ENCODE results near the gene MAN1B1. TPM values are rescaled to one million over a fixed set of nuclear protein-coding genes. Genes with fewer than 3 reads are reported as not detected.

MAN1B1 gene
- total RNA-seq, 4 donors from 2014 or later = 26.1 to 30.2 (median 29.3) TPM

DNA sequence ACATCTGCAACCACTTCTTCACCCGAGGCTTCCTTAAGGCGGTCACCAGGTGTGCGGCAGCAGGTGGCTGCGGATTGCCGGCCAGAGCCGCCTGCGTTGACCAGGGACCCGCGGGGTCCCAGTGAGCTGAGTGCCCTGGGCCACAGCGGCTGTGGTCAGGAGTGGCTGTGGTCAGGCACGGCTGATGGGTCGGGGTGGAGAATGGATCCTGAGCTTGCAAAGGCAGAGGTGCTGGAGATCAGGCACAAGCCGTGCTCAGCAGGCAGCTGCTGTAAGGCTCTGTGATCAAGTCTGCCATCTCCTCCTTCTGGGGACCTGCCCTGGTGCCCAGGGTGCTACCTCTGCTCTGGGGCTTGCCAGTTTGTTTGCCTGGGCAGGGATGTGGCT is 7.4 kb upstream of the MAN1B1 start:
- H3K9me3 ChIP-seq = no peaks in the 10 kb centered on the region
- H3K4me1 ChIP-seq = peaks cover 0 to 54% (median 19%) of the 10 kb centered on the region in 3 donors
- TF ChIP-seq POLR2AphosphoS5 (IDR thresholded peaks at IDR 0.05) = no peak
- TF ChIP-seq, protein P1, sequence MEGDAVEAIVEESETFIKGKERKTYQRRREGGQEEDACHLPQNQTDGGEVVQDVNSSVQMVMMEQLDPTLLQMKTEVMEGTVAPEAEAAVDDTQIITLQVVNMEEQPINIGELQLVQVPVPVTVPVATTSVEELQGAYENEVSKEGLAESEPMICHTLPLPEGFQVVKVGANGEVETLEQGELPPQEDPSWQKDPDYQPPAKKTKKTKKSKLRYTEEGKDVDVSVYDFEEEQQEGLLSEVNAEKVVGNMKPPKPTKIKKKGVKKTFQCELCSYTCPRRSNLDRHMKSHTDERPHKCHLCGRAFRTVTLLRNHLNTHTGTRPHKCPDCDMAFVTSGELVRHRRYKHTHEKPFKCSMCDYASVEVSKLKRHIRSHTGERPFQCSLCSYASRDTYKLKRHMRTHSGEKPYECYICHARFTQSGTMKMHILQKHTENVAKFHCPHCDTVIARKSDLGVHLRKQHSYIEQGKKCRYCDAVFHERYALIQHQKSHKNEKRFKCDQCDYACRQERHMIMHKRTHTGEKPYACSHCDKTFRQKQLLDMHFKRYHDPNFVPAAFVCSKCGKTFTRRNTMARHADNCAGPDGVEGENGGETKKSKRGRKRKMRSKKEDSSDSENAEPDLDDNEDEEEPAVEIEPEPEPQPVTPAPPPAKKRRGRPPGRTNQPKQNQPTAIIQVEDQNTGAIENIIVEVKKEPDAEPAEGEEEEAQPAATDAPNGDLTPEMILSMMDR (IDR thresholded peaks at IDR 0.05) = no peak
- H3K4me3 ChIP-seq = no peak overlapping the region
- H3K27ac ChIP-seq = no peak overlapping the region
- 55% methylated on average over 4 of the region's 13 CpGs; no CpG with 5 or more reads in 1 of the 2 donors for whole genome bisulfite sequencing, 2 donors (ENCODE audit: low coverage in 1 of 2)
- peaks cover 0 to 54% of the 10 kb centered on the region in 2 donors for H3K36me3 ChIP-seq
- peaks cover 21% of the 10 kb centered on the region for H3K27me3 ChIP-seq
- no peak for ATAC-seq

DNA sequence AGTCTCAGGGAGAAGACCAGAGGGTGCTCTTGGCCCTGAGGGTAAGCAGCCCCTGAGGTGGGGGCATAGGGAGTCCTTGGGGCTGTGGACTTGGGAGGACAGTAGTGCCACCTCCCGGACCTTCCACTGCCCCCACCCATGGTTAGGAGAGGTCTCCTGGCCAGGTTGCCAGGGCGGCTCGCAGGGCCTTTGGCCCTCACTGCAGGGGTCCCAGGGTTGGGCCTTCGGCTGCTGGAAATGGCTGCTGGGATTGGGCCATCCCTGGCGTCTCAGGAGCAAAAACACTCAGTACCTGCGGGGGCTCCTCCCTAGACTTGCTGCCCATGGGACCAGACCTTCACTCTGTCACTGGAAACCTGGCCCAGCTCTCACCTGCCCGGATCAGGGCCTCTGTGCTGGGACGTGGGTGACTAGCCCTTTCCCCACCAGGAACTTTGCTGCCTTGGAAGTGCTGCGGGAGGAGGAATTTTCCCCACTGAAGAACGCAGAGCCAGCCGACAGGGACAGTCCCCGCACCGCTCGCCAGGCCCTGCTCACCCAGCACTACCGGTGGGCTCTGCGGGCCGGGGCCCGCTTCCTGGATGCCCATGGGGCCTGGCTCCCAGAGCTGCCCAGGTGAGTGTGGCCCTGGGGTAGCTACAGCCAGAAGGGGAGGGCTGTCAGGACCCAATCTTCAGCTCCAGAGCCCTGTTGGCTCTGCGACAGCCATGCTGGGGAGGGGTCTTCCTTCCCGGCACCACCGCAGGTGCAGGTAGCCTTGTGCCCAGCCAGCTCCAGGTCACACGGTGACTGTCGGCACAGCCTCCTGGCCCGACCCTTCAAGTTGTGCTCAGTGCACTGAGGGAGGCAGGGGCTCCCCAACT is 6.3 kb upstream of the MAN1B1 start:
- Histone ChIP-seq H3K4me1 (peaks cover 0 to 65% (median 22%) of the 10 kb centered on the region in 3 donors), H3K4me3 (no peak overlapping the region), H3K27me3 (peaks cover 21% of the 10 kb centered on the region), H3K36me3 (peaks cover 0 to 54% of the 10 kb centered on the region in 2 donors), H3K9me3 (no peaks in the 10 kb centered on the region), H3K27ac (no peak overlapping the region)
- no peak for ATAC-seq
- 100% methylated on average over 1 to 2 of the region's 24 CpGs for WGBS, 2 donors (ENCODE audit: low coverage in 1 of 2)
- TF ChIP-seq, protein P1 (IDR thresholded peaks at IDR 0.05) = no peak
- TF ChIP-seq POLR2A (IDR thresholded peaks at IDR 0.05) = no peak
- TF ChIP-seq POLR2AphosphoS5 (IDR thresholded peaks at IDR 0.05) = no peak
- no peak for TF ChIP-seq EP300 (IDR thresholded peaks at IDR 0.05)

DNA sequence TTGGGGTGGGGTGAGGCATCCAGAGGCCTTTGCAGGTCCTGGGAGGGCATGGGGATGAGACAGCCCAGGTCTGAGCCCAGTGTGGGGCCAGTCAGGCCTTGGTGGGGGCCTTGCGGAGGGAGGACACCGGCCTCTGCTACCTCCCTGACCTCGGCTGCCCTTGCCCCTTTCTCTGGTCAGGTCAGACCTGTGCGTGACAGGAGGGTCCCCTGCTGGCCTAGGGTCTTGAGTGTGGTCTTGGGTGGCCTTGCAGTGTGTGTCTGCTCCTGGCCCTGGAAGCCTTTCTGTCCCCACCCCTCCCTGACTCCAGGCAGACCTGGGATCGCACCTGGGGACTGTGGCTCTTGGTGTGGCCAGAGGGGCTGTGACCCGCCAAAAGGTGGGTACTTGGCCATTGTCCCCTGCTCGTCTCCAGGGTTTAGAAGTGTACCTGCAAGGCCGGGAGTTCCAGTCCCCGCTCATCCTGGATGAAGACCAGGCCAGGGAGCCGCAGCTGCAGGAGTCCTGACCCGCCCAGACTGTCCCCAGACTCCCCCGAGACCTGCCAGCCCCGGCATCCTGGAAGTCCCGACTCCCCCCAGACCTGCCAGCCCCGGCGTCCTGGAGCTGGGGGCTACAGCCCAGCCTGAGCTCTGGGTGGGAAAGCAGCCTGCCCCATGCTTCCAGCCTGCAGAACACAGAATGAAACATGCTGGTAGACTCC is 4.4 kb upstream of the MAN1B1 start:
- ATAC-seq = no peak
- peak overlapping the region in 3 of 4 donors; percentile 72 to 74 (median 74) for H3K27ac ChIP-seq
- H3K36me3 ChIP-seq = peaks cover 0 to 54% of the 10 kb centered on the region in 2 donors
- H3K27me3 ChIP-seq = peaks cover 18% of the 10 kb centered on the region
- no peak overlapping the region for H3K4me3 ChIP-seq
- no peaks in the 10 kb centered on the region for H3K9me3 ChIP-seq
- no CpG with 5 or more reads among the region's 16 CpGs for WGBS, 2 donors (ENCODE audit: low coverage in 1 of 2)
- TF ChIP-seq POLR2AphosphoS5 (IDR thresholded peaks at IDR 0.05) (no peak), EP300 (IDR thresholded peaks at IDR 0.05) (no peak), POLR2A (IDR thresholded peaks at IDR 0.05) (no peak)
- TF ChIP-seq, protein P1 (IDR thresholded peaks at IDR 0.05) = no peak
- H3K4me1 ChIP-seq = peaks cover 0 to 68% (median 27%) of the 10 kb centered on the region in 3 donors

DNA sequence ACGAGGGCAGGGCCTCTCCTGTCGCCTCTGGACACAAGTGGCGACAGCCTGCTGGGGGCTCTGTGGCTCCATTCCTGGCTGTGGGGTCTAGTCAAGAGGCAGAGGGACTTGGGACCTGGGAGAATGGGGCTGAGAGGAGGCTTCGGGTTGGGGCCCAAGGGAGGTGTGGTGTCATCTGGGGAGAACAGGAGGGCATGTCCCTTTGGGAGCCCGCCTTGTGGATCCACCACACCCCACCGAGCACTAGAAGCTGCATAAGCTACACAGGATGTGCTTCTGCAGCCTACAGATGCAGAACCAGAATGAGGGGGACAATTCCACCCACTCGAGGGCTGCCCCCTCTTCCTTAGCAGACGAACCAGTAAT is 3.9 kb upstream of the MAN1B1 start:
- H3K9me3 ChIP-seq = no peaks in the 10 kb centered on the region
- H3K4me1 ChIP-seq = peaks cover 0 to 68% (median 31%) of the 10 kb centered on the region in 3 donors
- WGBS, 2 donors (ENCODE audit: low coverage in 1 of 2) = 55% methylated on average over 2 of the region's 8 CpGs; no CpG with 5 or more reads in 1 of the 2 donors
- peaks cover 0 to 54% of the 10 kb centered on the region in 2 donors for H3K36me3 ChIP-seq
- no peak for TF ChIP-seq POLR2AphosphoS5 (IDR thresholded peaks at IDR 0.05)
- no peak for TF ChIP-seq POLR2A (IDR thresholded peaks at IDR 0.05)
- TF ChIP-seq, protein P1 (IDR thresholded peaks at IDR 0.05) = no peak
- TF ChIP-seq EP300 (IDR thresholded peaks at IDR 0.05) = no peak
- H3K4me3 ChIP-seq = no peak overlapping the region
- peak overlapping the region in 3 of 4 donors; percentile 72 to 74 (median 74) for H3K27ac ChIP-seq
- no peak for ATAC-seq
- peaks cover 15% of the 10 kb centered on the region for H3K27me3 ChIP-seq
